OCI-M1 (cell line): ENCODE measurements around the gene PASK.

Experiments used
- DNase-seq: peaks from one replicate; lab custom pipeline; 2025; lab: John Stamatoyannopoulos, UW

PASK gene

GRCh38 chr2:241126201-241126611 is 23.1 kb downstream of the PASK start:
- no peak for DNase-seq

GRCh38 chr2:241125626-241126025 is 23.6 kb downstream of the PASK start:
- no peak for DNase-seq

GRCh38 chr2:241123816-241124536 is 25.3 kb downstream of the PASK start:
- no peak for DNase-seq

- no peak for DNase-seq
Observed at GRCh38 chr2:241122376-241123002, 26.8 kb downstream of the PASK start.

- no peak for DNase-seq
Observed at GRCh38 chr2:241121008-241121407, 28.3 kb downstream of the PASK start.

DNA sequence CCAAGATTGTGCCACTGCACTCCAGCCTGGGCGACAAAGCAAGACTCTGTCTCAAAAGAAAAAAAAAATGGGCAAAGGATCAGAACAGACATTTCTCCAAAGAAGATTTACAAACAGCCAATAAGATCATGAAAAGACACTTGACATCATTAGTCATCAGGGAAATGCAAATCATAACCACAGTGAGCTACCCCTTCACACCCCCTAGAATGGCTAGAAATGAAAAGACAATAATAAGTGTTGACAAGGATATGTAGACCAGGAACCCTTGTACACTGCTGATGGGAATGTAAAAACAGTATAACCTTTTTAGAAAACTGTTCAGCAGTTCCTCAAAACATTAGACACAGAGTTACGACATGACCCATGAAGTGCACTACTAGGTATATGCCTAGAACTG is 28.8 kb downstream of the PASK start:
- DNase-seq: no peak

- no peak for DNase-seq
Observed at GRCh38 chr2:241118737-241119505, 30.4 kb downstream of the PASK start.

GRCh38 chr2:241116606-241117560 is 32.4 kb downstream of the PASK start:
- no peak for DNase-seq

DNA sequence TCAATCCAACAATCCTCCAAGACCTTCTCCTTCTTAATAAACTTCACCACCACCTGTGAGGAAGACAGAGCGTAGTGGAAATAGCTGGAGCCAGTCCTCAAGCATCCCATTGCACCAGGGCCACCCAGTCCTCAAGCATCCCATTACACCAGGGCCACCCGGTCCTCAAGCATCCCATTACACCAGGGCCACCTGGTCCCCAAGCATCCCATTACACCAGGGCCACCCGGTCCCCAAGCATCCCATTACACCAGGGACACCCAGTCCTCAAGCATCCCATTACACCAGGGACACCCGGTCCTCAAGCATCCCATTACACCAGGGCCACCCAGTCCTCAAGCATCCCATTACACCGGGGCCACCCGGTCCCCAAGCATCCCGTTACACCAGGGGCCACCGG is 33.9 kb downstream of the PASK start:
- no peak for DNase-seq

- DNase-seq: no peak
Observed at GRCh38 chr2:241114836-241115235, 34.4 kb downstream of the PASK start.

GRCh38 chr2:241112592-241112991 is 36.7 kb downstream of the PASK start:
- no peak for DNase-seq

- no peak for DNase-seq
Observed at GRCh38 chr2:241112046-241112445, 37.2 kb downstream of the PASK start.

GRCh38 chr2:241111440-241111805 is 37.8 kb downstream of the PASK start:
- no peak for DNase-seq

DNA sequence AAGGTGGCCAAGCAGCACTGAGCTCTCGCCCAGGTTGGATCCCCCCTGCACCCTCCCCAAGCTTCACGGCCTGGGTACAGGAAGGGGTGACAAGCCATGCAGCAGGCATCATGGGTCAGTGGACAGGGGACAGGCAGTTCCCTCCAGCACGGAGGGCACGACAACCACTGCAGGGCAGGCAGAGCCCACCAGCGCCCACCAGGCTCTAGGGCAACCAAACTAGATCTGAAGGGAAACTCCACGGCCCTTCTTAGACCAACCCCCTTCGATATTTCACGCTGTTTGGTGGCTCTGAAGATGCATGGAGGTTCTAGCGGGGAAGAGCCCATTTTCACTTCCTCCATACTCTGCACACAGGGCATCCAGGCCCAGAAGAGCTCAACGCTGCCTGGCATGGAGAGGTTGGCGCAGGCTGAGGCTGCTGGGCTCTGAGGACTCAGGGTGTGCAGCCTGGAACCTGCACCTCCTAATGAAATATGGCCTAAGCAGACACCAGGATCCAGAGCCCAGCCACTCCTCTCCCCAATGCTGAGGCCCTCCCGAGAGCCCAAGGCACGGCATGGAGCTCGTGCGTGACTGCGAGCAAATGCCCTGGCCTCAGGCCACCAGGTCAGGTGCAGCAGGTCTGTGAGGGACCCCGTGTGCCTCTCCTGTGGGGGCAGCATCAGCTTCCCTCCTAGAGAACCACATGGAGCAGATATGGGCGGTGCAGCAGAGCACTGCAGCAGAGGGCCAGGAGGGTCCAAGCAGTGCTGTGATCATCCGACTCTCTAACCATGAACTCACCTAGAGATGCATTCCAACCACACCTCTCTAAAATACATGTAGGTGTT is 38.4 kb downstream of the PASK start:
- DNase-seq: no peak

DNA sequence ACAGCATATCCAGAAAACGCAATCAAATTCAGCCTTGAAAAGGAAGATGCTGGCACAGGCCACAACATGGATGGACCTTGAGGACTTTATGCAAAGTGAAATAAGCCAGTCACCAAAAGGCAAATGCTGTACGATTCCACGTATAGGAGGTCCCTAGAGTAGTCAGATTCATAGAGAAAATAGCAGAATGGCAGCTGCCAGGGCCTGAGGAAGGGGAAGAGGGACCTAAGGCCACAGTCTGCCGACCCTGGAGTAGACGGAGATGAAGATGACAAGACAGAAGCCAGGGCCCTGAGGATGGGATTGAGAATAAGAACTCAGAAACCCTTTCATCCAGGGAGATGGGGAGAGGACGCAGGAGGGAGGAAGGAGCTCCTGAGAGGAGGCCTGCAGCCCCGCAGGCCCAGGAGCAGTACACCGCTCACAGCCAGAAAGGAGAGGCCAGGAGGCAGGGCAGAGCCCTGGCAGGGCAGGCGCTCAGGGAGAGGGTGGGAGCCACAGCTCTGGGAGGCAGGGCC is 39.1 kb downstream of the PASK start:
- no peak for DNase-seq

DNA sequence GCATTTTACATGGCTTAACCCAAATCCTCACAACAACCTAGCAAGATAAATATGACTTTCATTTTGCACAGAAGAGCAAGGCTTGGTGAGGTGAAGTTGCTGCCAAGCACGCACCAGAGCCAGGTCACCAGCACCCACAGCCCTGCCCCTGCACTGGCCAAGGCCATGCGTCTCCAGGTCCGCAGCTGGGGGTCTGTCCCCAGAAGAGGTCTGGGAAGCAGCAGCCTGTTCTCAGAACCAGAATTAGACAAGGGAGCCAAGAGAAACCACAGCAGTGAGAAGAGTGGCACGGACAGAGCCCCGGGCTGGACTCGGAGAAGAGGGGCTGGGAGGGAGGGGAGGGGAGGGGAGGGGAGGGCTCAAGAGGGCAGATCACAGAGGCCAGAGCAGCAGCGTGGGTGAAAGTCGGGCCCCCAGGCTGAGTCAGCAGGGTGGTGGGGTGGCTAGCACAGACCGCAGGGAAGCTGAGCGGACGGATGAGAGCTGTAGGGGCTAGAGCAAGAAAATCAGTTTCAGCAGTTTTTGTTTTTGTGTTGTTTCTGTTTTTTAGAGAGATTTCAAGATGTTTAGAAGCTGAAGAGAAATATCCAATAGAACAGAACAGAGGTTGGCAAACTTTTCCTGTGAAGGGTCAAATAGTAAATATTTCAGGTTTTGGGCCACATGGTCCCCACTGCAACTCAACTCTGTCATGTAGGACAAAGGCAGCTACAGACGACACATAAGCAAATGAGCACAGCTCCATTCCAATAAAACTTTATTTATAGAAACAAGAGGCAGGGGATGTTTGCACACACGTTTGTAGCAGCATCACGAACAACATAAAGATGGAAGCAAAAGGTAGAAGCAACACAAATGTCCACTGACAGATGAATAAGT is 39.8 kb downstream of the PASK start:
- DNase-seq: no peak

- DNase-seq: no peak
Observed at GRCh38 chr2:241108271-241109209, 40.7 kb downstream of the PASK start.

- no peak for DNase-seq
Observed at GRCh38 chr2:241107031-241107783, 42.1 kb downstream of the PASK start.
